Spleen (tissue), 11 donors: Measurements from ENCODE around the gene BNC2. TPM values are rescaled to one million over a fixed set of nuclear protein-coding genes. Genes with fewer than 3 reads are reported as not detected.

Experiments used
- DNase-seq: peaks from one replicate; pipeline ENCODE4 v3.0.0-alpha.2; 2020
- H3K27ac ChIP-seq, 8 donors: fragments of 200-600 bp; sonication (generic) in 7 of 8; 1 replicate in 4 of 8; 2 replicates in 4 of 8; pipeline versions ENCODE4 v1.5.0 to v1.8.0; 2016 to 2021; ENCODE audit warnings: inconsistent platforms in 4 of 8, mild to moderate bottlenecking in 4 of 8, moderate library complexity in 1 of 8
- H3K27me3 ChIP-seq, 7 donors: fragments of 200-600 bp; sonication (generic) in 6 of 7; replicated peaks in 1 of 7; 1 replicate in 4 of 7; 2 replicates in 3 of 7; pipeline versions ENCODE4 v1.5.0 to v1.8.0; 2016 to 2021; ENCODE audit warnings: inconsistent platforms in 3 of 7, mild to moderate bottlenecking in 1 of 7
- H3K36me3 ChIP-seq, 6 donors: fragments of 200-600 bp; sonication (generic) in 5 of 6; 1 replicate in 4 of 6; 2 replicates in 2 of 6; pipeline versions ENCODE4 v1.5.0 to v1.8.0; 2016 to 2021; ENCODE audit warnings: inconsistent platforms in 2 of 6
- H3K4me1 ChIP-seq, 6 donors: fragments of 200-600 bp; sonication (generic) in 5 of 6; 1 replicate in 3 of 6; 2 replicates in 3 of 6; pipeline versions ENCODE4 v1.5.0 to v1.8.0; 2016 to 2021; ENCODE audit warnings: inconsistent platforms in 3 of 6
- H3K4me3 ChIP-seq, 8 donors: fragments of 200-600 bp; sonication (generic) in 7 of 8; 1 replicate in 4 of 8; 2 replicates in 4 of 8; pipeline versions ENCODE4 v1.5.0 to v1.8.0; 2016 to 2021; ENCODE audit warnings: inconsistent platforms in 4 of 8, mild to moderate bottlenecking in 4 of 8, moderate library complexity in 2 of 8
- H3K9me3 ChIP-seq, 8 donors: fragments of 200-600 bp; sonication (generic) in 7 of 8; 1 replicate in 4 of 8; 2 replicates in 4 of 8; pipeline versions ENCODE4 v1.5.0 to v1.8.0; 2016 to 2021; ENCODE audit warnings: inconsistent platforms in 4 of 8
- POLR2A ChIP-seq, 3 donors: fragments of 450-650 bp; IDR thresholded peaks; one replicate each; pipeline ENCODE4 v1.5.1; 2017; ENCODE audit warnings: antibody characterized with exemption in 3 of 3, mild to moderate bottlenecking in 1 of 3
- POLR2AphosphoS5 ChIP-seq, 3 donors: sonication (generic); formaldehyde crosslinking; IDR thresholded peaks; one replicate each; pipeline ENCODE4 v1.5.1; 2017; ENCODE audit warnings: antibody characterized with exemption in 3 of 3
- WGBS, 5 donors: extraction: QIAGEN DNeasy Blood & Tissue Kit in 3 of 5; methylation state at CpG; one replicate each; pipeline versions ENCODE4 v1.1.5 to v1.1.7; 2013 to 2018; 5-methylcytosine and 5-hydroxymethylcytosine counted together
- intact Hi-C: fragments of 100-400 bp; cut with DNase I; formaldehyde crosslinking; loops from one replicate; pipeline ENCODE4 v1.15.0; 2023; ENCODE audit warnings: low total_unique reads
- polyA plus RNA-seq, 3 donors: library from polyadenylated mRNA; stranded (reverse); fragments of 200-250 nt; gene quantifications; one replicate each; pipeline ENCODE4 v1.2.1, GENCODE V29; 2013
- total RNA-seq, 7 donors: library from RNA; depleted of rRNA in 3 of 7; stranded (reverse); fragments of >200 nt in 3 of 7; fragmentation: NEBNext Ultra II Directional in 4 of 7; extraction: Animal tissue kit (Norgen Biotek cat#: 25700) in 4 of 7; gene quantifications; one replicate each; pipeline versions ENCODE4 v1.1.0 to v1.2.1, GENCODE V29; 2016 to 2021
- TF ChIP-seq, protein P1 (sequence below), 11 experiments: fragments of 200-600 bp in 7 of 11; fragments of 450-650 bp in 4 of 11; sonication (generic) in 4 of 11; IDR thresholded peaks in 8 of 11; conservative IDR thresholded peaks in 3 of 11; 1 replicate in 7 of 11; 2 replicates in 4 of 11; pipeline versions ENCODE4 v1.4.0 to v1.8.0; 2016 to 2021; ENCODE audit warnings: antibody characterized with exemption in 11 of 11, inconsistent platforms in 4 of 11, mild to moderate bottlenecking in 1 of 11
- donor health status: healthy with polysubstance abuse.
- donor health status: DM: no; HTN: no; CAD: no; lungs with moderate emphysema.
- donor health status: DM: no; HTN: no; CAD: no.
- donor health status: Bipolar disorder and iron deficiency.
- donor health status: healthy.
- donor health status: DM: no; HTN: no; CAD: no.
- donor health status: DM: yes; HTN: yes; CAD: no.

The BNC2 gene
- total and polyA plus RNA-seq, 10 donors: 0.07 to 4.3 (median 1.3) TPM

DNA sequence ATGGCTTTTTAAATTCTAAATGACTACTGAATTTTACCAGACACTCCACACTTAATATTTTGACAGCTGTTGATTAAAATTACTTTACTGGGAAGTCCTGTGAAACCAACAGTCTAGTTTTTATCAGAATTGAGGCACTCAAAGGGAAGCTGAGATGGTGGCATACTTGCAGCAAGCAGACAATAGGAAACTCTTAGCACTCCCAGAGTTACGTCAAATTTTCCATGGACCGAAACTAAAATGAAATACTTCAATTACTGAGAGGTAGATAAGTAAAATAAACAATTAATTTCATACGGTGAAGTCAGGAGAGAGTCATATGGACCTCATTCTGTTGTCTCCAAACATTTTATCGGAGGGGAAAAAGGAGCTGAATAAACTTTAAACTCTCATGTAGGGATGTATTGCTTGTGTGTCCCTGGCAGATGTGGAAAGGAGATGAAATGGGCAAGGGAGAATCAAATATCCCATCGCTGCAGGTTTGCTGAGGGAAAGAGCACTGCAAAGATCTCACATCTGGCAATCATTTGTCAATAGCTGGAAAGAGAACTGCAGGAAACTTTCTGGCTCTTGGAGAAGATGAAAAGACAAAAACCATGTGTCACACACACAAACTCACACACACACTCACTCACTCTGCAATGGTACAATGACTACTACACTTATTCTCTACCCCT, 189.4 kb downstream of the BNC2 start:
- Histone ChIP-seq H3K9me3 (no peaks in the 10 kb centered on the region), H3K27ac (no peak overlapping the region), H3K4me1 (no peaks in the 10 kb centered on the region), H3K36me3 (no peaks in the 10 kb centered on the region), H3K27me3 (no peaks in the 10 kb centered on the region), H3K4me3 (no peak overlapping the region)
- DNase-seq: no peak
- 84 to 90% (median 89%) methylated on average over 5 of the region's 5 CpGs for WGBS, 5 donors
- intact Hi-C loops: no loop called here
- TF ChIP-seq POLR2AphosphoS5 (IDR thresholded peaks at IDR 0.05) (no peak), POLR2A (IDR thresholded peaks at IDR 0.05) (no peak)
- TF ChIP-seq, protein P1, sequence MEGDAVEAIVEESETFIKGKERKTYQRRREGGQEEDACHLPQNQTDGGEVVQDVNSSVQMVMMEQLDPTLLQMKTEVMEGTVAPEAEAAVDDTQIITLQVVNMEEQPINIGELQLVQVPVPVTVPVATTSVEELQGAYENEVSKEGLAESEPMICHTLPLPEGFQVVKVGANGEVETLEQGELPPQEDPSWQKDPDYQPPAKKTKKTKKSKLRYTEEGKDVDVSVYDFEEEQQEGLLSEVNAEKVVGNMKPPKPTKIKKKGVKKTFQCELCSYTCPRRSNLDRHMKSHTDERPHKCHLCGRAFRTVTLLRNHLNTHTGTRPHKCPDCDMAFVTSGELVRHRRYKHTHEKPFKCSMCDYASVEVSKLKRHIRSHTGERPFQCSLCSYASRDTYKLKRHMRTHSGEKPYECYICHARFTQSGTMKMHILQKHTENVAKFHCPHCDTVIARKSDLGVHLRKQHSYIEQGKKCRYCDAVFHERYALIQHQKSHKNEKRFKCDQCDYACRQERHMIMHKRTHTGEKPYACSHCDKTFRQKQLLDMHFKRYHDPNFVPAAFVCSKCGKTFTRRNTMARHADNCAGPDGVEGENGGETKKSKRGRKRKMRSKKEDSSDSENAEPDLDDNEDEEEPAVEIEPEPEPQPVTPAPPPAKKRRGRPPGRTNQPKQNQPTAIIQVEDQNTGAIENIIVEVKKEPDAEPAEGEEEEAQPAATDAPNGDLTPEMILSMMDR (IDR thresholded peaks at IDR 0.05 in 8 of 11, conservative IDR thresholded peaks at IDR 0.05 in 3 of 11): no peak

DNA sequence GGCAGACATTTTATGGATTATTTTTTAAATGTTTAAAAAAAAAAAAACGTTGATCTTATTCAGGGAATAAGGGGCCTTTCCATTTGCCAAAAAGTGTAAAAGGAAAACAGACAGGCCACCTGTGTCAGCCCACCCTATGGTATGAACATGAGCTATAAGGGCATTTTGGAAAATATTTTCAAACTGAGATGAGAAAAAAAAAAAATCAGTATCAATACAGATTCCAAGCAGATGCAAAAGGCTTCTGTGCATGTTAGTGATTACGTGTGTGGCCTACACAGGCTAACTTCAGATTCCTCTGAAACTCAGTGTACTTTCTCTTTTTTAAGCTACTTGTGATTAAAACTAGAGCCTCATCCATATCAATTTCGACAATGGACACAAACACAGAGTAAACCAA, 189.9 kb downstream of the BNC2 start:
- H3K4me1 ChIP-seq: no peaks in the 10 kb centered on the region
- no peak overlapping the region for H3K27ac ChIP-seq
- H3K27me3 ChIP-seq: no peaks in the 10 kb centered on the region
- H3K36me3 ChIP-seq: no peaks in the 10 kb centered on the region
- no peak for TF ChIP-seq POLR2AphosphoS5 (IDR thresholded peaks at IDR 0.05)
- no peak for TF ChIP-seq POLR2A (IDR thresholded peaks at IDR 0.05)
- DNase-seq: no peak
- WGBS, 5 donors: 65 to 79% (median 70%) methylated on average over 3 of the region's 3 CpGs
- no peaks in the 10 kb centered on the region for H3K9me3 ChIP-seq
- intact Hi-C loops: no loop called here
- H3K4me3 ChIP-seq: no peak overlapping the region

DNA sequence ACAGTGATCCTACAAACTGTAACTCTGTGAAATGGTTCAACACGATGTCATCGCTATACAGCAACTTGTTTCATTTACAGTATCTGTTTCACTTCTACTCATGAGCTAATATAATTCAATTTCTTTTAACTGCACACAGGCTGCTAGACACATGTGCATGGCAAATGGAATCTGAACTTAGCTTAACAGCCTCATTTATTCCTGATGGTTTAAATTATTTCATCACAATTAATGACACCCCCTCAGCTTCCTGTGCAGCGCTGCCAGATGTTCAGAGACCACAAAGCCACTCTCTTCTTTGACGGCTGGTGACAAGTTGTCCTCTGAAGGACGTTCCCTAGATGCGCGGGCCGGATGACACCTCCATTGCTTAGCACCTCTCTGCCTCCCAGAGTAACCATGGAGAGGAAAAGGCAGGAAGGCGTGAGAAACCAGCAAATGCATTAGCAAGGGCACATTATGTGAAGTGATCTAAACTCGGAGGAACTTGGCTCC, 191.1 kb downstream of the BNC2 start:
- Histone ChIP-seq H3K4me3 (no peak overlapping the region), H3K36me3 (no peaks in the 10 kb centered on the region), H3K9me3 (no peaks in the 10 kb centered on the region), H3K27me3 (no peaks in the 10 kb centered on the region), H3K27ac (no peak overlapping the region), H3K4me1 (no peaks in the 10 kb centered on the region)
- intact Hi-C loops: no loop called here
- TF ChIP-seq POLR2A (IDR thresholded peaks at IDR 0.05): no peak
- no peak for DNase-seq
- WGBS, 5 donors: 33 to 49% (median 43%) methylated on average over 10 of the region's 10 CpGs

DNA sequence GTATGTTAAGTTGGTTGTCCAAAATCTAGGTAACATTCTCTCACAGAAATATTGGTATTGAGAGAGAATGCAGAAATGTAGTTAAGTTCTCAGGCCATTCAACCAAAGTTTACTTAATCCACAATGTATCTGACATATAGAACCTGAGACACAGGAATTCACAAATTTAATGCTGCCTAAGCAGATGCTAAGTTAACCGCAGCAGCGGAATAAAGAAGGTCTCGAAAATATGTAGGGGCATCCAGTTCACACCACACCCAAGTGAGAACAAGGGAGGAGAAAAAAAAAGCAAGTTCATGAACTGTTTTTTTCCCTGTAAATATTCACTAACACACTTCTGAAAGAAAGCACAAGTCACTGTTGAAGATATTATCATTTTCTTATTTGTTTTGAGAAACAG, 194.0 kb downstream of the BNC2 start:
- intact Hi-C loops: no loop called here
- TF ChIP-seq, protein P1 (IDR thresholded peaks at IDR 0.05 in 8 of 11, conservative IDR thresholded peaks at IDR 0.05 in 3 of 11): no peak
- no peak for TF ChIP-seq POLR2A (IDR thresholded peaks at IDR 0.05)
- no peak for TF ChIP-seq POLR2AphosphoS5 (IDR thresholded peaks at IDR 0.05)
- WGBS, 5 donors: 91 to 97% (median 94%) methylated on average over 3 of the region's 3 CpGs

DNA sequence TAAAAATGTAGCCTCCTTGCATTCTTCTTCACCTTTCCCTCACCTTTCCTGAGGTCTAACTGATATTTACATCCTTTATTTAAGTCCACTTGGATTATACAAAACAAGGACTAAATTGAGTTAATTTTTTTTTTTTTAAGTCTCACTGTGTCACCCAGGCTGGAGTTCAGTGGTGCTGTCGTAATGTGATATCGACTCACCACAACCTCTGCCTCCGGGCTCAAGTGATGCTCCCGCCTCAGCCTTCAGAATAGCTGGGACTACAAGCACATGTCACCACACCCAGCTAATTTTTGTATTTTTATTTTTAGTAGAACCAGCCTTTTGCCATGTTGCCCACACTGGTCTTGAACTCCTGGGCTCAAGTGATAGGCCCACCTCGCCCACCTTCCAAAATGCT, 195.3 kb downstream of the BNC2 start:
- WGBS, 5 donors: 89 to 94% (median 91%) methylated on average over 5 of the region's 5 CpGs
- Histone ChIP-seq H3K4me1 (no peaks in the 10 kb centered on the region), H3K4me3 (no peak overlapping the region), H3K27me3 (no peaks in the 10 kb centered on the region), H3K36me3 (no peaks in the 10 kb centered on the region), H3K27ac (no peak overlapping the region), H3K9me3 (no peaks in the 10 kb centered on the region)
- intact Hi-C loops: no loop called here
- no peak for DNase-seq
- TF ChIP-seq, protein P1 (IDR thresholded peaks at IDR 0.05 in 8 of 11, conservative IDR thresholded peaks at IDR 0.05 in 3 of 11): no peak
- TF ChIP-seq POLR2A (IDR thresholded peaks at IDR 0.05) (no peak), POLR2AphosphoS5 (IDR thresholded peaks at IDR 0.05) (no peak)

More for the DNA sequence above, 194.0 kb downstream of the BNC2 start:
- H3K4me1 ChIP-seq: no peaks in the 10 kb centered on the region
- no peak for DNase-seq
- H3K27ac ChIP-seq: no peak overlapping the region
- no peaks in the 10 kb centered on the region for H3K36me3 ChIP-seq
- H3K27me3 ChIP-seq: no peaks in the 10 kb centered on the region
- no peaks in the 10 kb centered on the region for H3K9me3 ChIP-seq
- H3K4me3 ChIP-seq: no peak overlapping the region
